Measurements from ENCODE around the gene NFE2L1. TPM values are rescaled to one million over a fixed set of nuclear protein-coding genes. Genes with fewer than 3 reads are reported as not detected.

The NFE2L1 gene
- total and polyA plus RNA-seq, 9 of the 15 experiments (the other 6 are each of a cell fraction or from before 2014, with no cell fraction given), result 2.0 to 68.6 (median 39.7) TPM

- TF ChIP-seq MTF1 (CRISPR knock-in tag; IDR thresholded peaks at IDR 0.05; ENCODE audit: borderline replicate concordance) (no peak), CUX1 (CRISPR knock-in tag; IDR thresholded peaks at IDR 0.05) (no peak), POLR2AphosphoS5 (IDR thresholded peaks at IDR 0.05; ENCODE audit: control insufficient read depth, insufficient read depth, low read depth, low read length) (peak; percentile 79; the same call in 1 of the 2 replicates), CREB1 (IDR thresholded peaks at IDR 0.05) (peak; percentile 74), CREB1 (CRISPR knock-in tag; IDR thresholded peaks at IDR 0.05) (peak; percentile 74), RUNX1 (IDR thresholded peaks at IDR 0.05; ENCODE audit: low read depth) (peak; percentile 79; the same call in 1 of the 2 replicates), SMAD3 (CRISPR knock-in tag; conservative IDR thresholded peaks at IDR 0.05) (peak; percentile 74; the same call in 1 of the 2 replicates), ZBTB1 (CRISPR knock-in tag; IDR thresholded peaks at IDR 0.05; ENCODE audit: borderline replicate concordance, low read depth) (peak; percentile 88), TCF7 (IDR thresholded peaks at IDR 0.05; ENCODE audit: borderline replicate concordance) (no peak), BRF1 (IDR thresholded peaks at IDR 0.05; ENCODE audit: borderline replicate concordance, extremely low read depth, insufficient read length) (no peak), ZBTB9 (CRISPR knock-in tag; IDR thresholded peaks at IDR 0.05) (peak; percentile 89), E2F3 (CRISPR knock-in tag; IDR thresholded peaks at IDR 0.05) (peak; percentile 87), ZNF384 (IDR thresholded peaks at IDR 0.05; ENCODE audit: low read depth, low read length) (no peak), GMEB1 (CRISPR knock-in tag; IDR thresholded peaks at IDR 0.05) (peak; percentile 58; the same call in 1 of the 2 replicates)
- TF ChIP-seq, protein P1, sequence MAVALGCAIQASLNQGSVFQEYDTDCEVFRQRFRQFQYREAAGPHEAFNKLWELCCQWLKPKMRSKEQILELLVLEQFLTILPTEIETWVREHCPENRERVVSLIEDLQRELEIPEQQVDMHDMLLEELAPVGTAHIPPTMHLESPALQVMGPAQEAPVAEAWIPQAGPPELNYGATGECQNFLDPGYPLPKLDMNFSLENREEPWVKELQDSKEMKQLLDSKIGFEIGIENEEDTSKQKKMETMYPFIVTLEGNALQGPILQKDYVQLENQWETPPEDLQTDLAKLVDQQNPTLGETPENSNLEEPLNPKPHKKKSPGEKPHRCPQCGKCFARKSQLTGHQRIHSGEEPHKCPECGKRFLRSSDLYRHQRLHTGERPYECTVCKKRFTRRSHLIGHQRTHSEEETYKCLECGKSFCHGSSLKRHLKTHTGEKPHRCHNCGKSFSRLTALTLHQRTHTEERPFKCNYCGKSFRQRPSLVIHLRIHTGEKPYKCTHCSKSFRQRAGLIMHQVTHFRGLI (CRISPR knock-in tag; IDR thresholded peaks at IDR 0.05), result peak; percentile 65; the same call in 1 of the 2 replicates
Measured at GRCh38 chr17:48047741-48048383, at the start of gene NFE2L1 (continued).
